ENCODE measurements around the gene TTLL10.

DNA sequence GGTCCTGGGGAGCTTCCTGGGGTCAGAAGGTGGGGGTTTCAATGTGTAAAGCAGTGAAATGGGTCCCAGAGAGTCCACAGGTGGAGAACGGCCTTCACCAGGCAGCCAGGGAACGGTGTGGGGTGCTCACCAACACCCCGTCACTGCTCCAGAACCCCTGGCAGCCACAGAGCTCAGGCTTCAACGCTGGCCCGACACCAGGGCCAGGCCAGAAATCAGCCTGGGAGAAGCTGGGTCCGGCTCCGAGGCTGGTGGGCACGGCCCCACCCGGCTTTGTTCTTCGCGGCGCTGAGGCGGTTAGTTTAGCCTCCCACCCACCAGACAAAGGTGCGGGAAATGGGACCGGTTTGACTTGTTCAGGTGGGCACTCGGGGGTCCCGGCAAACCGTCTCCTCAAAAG, 33.0 kb upstream of the TTLL10 start:
- TF ChIP-seq POLR2A (IDR thresholded peaks at IDR 0.05; ENCODE audit: low read length) = no peak
- TF ChIP-seq GATA1 (IDR thresholded peaks at IDR 0.05; ENCODE audit: low read depth, low read length) = no peak
